ENCODE data around the gene COL4A1. TPM values are rescaled to one million over a fixed set of nuclear protein-coding genes. Genes with fewer than 3 reads are reported as not detected.

The COL4A1 gene
- 70.5 to 94.1 TPM (median 87.5 TPM) in 5 replicates for total RNA-seq (2022; extraction: Qiagen RNA extraction; ENCODE audit: low read depth)

GRCh38 chr13:110306960-110307766, at the start of gene COL4A1, which contains the start of gene COL4A2:
TSS of gene COL4A1 (minus strand) at chr13:110307157. CDS start at chr13:110307027, 130 bp downstream.
TSS of gene COL4A2 (plus strand) at chr13:110307284. CDS start at chr13:110307904, 620 bp downstream.

Other genes with a start within 250 kb of the COL4A1 start
- gene COL4A2, start 127 bp upstream of the COL4A1 start, total RNA-seq (2022; extraction: Qiagen RNA extraction; ENCODE audit: low read depth) = 130 to 176 TPM (median 153 TPM) in 5 replicates

Measured in A549 treated with CpdA at 1 μM for 4 hours (cell line).